GM21786 (cell line): ENCODE data around the gene TBC1D24.

Experiments
- ATAC-seq: cut with Tn5 transposase; IDR thresholded peaks from one replicate; pipeline ENCODE4 v1.9.1; 2021; ENCODE audit not compliant: unreplicated experiment

Gene TBC1D24

GRCh38 chr16:2481676-2482075, 6.7 kb downstream of the TBC1D24 start:
- ATAC-seq: no peak

- ATAC-seq: no peak
Observed at GRCh38 chr16:2482249-2482648, 7.3 kb downstream of the TBC1D24 start.

- ATAC-seq: no peak
Observed at GRCh38 chr16:2482708-2483534, 8.0 kb downstream of the TBC1D24 start.

GRCh38 chr16:2483939-2484897, 9.3 kb downstream of the TBC1D24 start:
- ATAC-seq: no peak

GRCh38 chr16:2484898-2485508, 10.1 kb downstream of the TBC1D24 start:
- no peak for ATAC-seq

- no peak for ATAC-seq
Observed at GRCh38 chr16:2485811-2486507, 11.0 kb downstream of the TBC1D24 start.

GRCh38 chr16:2486645-2487516, 12.0 kb downstream of the TBC1D24 start:
- ATAC-seq: peak; percentile 81

- ATAC-seq: no peak
Observed at GRCh38 chr16:2487517-2487842, 12.6 kb downstream of the TBC1D24 start.

DNA sequence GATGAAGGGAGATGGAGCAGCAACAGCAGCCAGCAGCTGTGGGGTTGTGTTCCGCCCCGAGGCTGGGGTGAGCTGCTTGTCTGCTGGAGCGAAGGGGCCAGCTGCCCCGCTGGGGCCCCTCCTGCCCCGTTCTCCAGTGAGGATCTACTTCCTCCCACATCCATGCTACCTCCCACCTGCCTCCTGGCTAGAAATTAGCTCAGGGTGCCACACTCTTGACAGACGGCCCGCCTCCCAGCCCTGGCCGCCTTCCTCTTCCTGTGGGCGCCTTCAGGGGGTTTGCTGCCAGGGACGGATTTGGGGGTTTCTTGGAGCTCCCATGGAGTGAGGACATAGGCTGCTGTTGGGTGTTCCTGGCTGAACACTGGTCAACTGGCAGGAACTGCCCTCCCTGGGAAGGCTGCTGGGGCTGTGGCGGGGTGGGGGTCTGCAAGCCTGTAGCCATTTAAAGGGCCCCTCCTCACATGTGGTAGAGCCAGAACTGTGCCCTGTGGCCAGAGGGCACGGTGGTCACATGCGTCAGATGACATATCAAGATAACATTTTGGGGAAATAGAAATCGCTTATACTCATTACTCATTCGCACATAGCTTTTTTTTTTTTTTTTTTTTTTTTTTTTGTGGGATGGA, 13.1 kb downstream of the TBC1D24 start:
- no peak for ATAC-seq

DNA sequence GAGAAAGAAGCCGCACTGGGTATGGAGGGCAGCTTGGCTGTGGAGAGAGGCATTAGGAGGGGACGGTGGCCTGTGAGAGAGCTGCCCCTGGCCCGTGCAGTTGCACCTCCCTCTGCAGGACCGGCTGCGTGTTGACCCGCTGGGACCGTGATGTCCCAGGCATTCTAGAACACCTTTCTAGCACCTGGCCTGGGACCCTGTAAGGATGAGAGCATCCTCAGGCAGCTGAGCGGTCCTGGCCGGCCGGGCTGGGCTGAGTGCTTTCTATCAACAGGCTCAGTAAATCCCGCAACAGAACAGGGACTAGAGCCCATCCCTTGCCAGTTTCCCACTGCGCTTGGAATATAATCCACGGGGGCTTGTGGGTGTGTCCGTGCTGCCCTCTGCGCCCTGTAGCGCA, 14.7 kb downstream of the TBC1D24 start:
- no peak for ATAC-seq

- ATAC-seq: no peak
Observed at GRCh38 chr16:2490190-2491105, 15.5 kb downstream of the TBC1D24 start.

DNA sequence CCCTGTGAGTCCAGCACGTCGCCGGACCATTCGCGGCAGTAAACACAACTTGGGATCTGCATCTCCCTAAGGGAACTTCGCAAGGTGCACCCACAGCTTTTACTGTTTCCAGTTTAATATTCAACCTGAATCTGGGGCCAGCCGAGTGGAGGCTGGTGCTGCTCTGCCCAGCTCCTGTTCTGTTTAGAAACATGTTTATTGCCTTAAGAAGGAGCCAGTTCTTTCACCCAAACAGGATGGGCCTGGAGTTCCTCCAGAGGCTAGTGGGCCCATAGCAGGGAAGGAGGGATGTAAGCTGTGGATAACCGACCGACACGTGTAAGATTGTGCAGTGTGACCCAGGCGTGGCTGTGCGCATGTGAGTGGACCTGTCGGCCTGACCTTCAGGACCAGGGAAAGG, 17.4 kb downstream of the TBC1D24 start:
- no peak for ATAC-seq

DNA sequence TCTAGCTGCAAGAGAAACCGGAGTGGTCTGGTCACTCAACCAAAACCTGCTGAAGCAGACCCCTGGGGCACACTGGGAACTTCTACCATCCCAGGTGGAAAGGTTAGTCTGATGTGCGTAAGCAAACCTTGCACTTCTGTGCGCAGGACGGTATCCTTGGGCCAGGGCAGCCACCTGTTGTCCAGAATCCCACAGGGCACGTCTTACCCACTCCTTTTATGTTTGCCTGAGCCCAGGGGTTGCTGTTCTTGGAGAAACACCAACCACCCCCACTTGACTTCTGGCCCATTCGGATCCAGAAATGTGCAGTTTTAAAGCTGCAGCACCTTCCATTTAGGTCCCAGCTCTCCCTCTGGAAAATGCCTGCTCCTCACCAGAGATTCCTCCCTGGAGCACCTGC, 18.7 kb downstream of the TBC1D24 start:
- ATAC-seq: no peak

DNA sequence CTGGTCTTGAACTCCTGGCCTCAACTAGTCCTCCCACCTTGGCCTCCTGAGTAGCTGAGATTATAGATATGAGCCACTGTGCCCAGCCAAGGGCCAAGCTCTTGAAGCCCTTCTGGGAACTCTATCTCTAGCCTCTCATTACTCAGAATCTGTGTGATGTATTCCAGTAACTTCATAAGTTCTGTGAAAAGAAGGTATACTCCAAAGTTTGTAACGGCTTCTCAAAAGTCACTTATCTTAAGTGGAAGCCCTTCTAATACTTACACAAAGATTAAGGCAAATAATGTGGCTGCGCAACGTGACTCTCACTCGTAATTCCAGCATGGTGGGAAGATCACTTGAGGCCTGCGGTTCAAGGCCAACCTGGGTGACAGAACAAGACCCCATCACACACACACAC, 19.7 kb downstream of the TBC1D24 start:
- no peak for ATAC-seq

- ATAC-seq: no peak
Observed at GRCh38 chr16:2495041-2495440, 20.1 kb downstream of the TBC1D24 start.

- no peak for ATAC-seq
Observed at GRCh38 chr16:2496223-2497115, 21.5 kb downstream of the TBC1D24 start.

GRCh38 chr16:2497116-2497630, 22.2 kb downstream of the TBC1D24 start:
- ATAC-seq: no peak
